Kidney tubule cell (primary cell): Measurements from ENCODE around the gene PLA2G5.

Experiments used
- DNase-seq: peaks from one replicate; pipeline ENCODE4 v3.0.0-alpha.2; 2018; ENCODE audit warnings: low spot score

PLA2G5 gene

DNA sequence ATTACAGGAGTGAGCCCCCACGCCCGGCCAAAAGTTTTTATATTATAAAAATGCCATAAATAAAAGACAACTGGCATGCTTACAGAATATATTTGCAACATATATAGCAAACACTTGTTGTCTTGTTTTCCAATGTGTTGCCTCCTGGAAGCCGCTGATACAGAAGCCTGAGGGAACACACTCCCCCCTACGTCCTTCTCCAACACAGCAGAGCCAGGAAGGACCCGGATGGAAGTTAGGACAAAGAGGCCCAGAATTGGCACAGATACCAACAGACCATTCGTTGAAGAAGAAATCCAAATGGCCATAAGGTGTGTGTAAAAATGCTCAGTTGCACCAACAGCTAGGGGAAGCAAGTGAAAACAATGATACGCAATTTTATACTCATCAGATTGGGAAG lies 1.3 kb upstream of the PLA2G5 start:
- DNase-seq = no peak

DNA sequence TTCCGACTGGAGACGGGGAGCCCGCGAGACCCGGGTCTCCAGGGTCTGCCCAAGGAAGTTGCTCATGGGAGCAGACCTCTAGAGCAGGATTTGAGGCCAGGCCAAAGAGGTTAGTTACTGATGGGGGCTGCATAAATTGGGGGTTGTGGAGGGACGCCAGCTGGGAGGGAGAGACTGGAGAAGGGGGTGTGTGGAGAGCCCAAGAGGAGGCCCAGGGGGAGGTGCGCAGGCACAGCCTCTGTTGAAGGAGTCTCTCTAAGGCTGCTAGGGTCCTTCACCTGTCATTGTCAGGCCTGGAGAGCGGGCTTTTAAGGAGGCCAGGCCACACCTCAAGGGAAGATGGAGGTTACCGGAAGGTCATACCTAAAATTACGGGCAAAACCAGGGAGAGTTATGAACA lies 363 bp downstream of the PLA2G5 start:
- no peak for DNase-seq

DNA sequence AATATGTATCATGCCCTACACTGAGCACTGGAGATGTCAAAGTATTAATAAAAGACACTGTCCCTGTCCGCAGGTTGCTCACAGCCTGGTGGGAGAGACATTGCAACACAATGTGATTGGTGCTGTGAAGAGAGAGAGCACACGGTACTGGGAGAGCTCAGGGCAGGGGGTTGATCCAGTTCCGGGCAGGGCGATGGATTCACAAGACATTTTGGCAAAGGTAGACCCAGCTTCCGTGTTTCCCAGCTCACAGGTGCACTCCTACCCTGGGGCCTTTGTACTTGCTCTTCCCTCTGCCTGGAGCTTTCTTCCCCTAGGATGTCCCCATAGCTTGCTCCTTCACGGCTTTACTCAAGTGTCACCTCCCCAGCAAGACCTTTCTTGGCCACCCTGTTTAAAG lies 1.4 kb downstream of the PLA2G5 start:
- DNase-seq = no peak

DNA sequence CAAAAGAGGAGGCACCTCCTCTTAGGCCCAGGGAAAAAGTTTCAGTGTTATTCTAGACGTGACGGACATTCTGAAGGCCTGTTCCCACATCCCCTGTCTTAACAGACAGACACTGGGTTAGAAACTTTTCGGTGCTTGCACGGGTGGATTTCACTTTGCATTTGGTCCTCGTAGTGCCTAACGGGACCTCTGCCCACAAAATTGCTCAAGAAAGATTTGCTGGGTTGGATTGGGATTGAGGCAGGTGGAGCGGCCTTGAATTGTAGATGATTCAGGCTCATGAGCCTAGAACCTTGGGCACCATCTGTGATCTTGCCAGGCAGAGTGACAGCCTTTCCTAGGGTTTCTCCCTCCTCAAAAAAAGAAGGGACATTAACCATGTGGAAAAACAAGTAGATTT lies 2.8 kb downstream of the PLA2G5 start:
- no peak for DNase-seq

DNA sequence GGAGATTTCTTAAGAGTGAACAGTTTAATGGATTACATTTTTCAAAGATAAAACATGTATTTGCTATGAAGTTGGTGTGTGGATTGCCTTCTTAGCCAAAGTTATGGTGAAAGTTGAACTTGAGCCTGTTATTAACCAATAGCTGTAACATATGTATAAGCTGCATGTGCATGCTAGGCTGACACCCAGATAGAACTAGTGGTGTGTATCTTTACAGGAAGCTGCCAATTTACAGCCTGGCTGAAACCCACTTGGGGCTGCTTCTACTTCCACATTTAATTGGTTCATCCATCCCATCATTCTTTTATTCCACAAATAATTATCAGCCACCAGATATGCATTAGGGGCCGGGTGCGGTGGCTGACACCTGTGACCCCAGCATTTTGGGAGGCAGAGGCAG lies 3.3 kb downstream of the PLA2G5 start:
- no peak for DNase-seq

DNA sequence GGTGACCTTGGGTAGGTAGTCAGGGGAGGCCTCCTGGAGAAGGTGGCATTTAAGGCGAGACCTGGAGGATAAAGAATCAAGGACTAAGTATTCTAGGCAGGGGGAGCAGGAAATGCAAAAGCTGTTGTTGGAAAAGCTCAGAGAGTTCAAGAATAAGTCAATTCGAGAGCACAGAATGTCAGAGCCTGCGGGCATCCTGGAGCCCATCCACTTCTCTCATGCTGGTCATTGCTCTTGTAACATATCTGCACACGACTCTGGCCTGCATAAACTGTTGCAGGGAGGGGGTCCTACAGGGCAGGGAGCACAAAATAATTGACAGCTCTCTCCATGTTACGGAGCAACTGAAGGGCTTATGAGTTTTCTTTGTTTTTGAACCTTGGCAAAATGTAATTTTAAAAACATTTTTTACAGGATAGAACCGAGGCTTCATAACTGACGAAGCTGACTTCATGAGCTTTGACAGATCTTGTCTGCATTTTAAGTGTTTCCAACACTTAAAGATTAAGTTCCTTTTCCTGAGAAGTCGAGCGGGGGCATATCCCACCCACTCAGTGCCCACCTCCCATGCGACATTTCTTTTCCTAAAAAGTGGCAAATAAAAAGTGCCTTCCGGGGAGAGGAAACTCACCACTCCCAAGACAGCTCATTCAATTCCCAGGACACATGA lies 4.2 kb downstream of the PLA2G5 start:
- DNase-seq = no peak

DNA sequence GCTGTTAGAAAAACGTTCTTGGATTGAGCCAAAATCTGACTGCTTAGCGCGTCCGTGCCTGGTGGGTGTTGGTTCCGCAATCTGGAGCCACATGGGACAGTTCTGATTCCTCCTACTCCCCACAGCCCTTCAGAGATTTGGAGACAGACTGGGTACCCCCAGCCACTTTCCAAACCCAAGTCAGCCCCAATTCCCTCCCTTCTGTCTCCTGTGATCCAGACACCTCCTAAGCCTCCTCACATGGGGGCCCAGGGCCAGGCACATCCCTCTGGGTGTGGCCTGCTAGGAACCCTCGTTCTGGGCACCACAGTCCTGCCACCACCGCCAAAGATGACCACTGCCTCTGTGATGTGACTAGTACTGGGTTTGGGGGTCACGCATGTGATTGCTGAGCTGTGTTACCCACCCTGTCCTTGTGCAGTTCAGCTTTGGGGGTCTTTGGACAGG lies 4.8 kb downstream of the PLA2G5 start:
- no peak for DNase-seq

DNA sequence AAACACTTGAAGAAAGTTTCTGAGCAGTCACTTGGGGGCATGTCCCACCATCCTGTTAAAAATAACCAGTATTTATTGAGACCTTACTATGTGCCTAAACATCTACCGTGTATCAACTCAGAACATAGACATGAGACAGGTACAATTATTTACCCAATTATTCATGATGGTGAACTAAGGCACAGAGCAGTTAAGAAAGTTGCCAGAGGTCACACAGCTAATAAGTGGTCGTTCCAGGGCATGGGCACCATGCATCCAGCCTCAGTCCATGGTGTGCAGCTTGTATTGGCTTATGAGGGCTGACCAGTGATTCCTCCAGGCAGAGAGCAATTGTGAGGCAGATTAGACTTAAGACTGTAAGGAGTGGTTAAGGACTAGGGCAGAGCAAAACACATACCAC lies 5.4 kb downstream of the PLA2G5 start:
- DNase-seq = no peak

DNA sequence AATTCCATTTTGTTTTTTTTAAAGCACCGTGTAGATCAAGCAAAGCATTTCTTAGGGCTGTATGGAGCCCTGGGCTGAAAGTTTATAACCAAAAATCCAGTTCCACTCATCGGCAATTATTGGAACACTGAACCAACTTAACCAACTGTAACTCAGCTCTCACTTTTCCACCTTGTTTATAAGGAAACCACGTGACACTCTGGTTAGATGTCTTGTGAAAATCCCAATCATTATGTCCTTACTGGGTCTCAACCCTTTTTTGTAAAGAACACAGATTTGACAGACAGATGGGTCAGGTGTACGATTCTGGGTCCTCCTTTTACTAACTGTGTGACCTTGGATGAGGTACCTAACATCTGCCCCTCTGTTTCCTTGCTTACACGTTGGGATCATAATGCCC lies 6.2 kb downstream of the PLA2G5 start:
- no peak for DNase-seq

DNA sequence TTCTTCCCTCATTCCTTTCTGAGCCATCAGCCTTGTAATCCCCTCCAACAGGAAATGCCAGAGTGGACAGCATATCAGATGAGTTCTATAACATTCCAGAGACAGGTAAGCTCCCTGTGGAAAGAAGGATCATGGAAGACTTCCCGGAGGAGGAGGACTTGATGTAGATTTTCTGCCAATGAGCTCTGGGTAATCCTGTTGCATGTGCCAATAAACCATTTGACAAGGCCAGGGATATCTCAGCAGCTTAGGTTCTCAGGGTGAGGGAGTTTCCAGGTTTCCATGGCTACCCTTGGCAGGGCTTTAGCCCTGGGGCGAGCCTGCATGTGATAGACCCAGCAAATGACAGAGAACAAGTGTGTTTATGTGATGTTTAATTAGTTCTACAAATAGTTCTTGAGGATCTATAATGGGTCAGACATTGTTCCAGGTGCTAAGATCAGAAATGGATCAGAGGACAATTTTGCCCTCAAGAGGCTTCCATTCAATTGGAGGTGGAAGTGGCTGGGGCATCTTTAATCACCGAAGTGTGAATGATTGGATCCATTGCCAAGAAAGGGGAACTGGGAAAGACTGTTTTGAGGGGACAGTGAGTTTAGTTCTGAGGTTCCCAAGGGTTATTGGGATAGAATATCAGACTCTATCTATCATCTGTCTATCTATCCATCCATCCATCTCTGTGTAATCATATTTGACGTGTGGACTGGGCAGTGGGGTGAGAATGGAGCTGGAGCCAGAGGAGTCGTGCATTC lies 6.9 kb downstream of the PLA2G5 start:
- no peak for DNase-seq

DNA sequence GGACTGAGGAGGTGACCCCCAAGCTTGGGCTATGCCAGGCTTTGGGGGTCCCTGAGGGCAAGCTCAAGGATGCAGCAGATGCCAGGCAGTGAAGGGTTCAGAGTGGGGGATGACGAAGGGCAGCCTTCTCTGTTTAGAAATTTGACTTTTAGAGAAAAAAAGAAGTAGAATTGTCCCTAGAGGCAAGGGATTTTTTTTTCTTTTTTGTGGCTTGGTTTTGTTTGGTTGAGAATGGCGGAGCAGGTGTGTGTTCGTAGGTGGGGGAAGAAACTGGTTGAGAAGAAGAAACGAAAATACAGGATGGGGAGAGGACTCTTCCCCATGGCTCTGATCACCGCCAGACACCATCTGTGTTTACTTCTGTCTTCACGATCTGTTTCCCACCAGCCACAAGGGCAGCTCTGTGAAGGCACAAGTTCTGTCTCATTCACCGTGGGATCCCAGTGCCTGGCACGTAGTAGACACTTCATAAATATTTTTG lies 8.2 kb downstream of the PLA2G5 start:
- no peak for DNase-seq

DNA sequence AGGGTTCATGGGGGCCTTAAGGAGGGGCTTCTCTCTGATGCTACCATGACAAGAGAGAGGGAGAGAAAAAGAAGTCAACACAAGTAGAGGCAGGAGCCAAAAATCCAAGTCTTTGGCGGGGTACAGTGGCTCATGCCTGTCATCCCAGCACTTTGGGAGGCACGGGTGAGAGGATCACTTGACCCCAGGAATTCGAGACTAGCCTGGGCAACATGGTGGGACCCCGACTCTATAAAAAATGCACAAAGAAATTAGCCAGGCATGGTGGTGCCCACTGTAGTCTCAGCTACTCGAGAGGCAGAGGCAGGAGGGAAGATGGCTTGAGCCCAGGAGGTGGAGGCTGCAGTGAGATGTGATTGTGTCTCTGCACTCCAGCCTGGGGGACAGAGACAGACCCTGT lies 8.7 kb downstream of the PLA2G5 start:
- no peak for DNase-seq

DNA sequence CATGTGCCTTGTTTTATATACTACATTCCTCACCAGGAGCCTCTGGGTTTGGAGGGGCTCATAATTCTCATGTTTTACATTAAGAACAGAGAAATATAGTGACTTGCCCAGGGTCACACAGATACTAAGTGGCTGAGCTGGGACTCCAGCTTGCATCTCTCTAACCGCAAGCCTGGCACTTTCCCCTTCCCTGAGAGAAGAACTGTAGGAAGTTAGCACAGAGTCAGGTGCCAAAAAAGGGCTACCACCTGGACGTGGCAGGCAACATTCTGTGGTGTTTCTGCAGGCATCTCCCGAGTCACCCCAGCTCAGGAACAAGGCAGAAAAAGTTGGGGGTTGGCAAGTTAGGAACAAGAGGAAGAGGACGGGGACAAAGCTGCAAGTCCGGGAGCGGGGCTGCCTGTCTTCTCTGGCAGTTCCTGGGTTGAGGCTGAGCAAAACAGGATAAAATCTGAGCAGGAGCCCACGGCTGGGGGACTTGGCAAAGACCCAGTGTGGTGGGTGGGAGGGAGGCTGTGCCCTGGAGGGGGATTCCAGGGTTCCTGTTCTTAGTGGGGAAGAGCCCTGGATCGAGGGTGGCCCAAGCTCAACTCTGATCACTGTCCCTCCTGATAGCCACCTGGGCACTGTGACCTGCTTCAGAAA lies 9.8 kb downstream of the PLA2G5 start:
- DNase-seq = no peak

DNA sequence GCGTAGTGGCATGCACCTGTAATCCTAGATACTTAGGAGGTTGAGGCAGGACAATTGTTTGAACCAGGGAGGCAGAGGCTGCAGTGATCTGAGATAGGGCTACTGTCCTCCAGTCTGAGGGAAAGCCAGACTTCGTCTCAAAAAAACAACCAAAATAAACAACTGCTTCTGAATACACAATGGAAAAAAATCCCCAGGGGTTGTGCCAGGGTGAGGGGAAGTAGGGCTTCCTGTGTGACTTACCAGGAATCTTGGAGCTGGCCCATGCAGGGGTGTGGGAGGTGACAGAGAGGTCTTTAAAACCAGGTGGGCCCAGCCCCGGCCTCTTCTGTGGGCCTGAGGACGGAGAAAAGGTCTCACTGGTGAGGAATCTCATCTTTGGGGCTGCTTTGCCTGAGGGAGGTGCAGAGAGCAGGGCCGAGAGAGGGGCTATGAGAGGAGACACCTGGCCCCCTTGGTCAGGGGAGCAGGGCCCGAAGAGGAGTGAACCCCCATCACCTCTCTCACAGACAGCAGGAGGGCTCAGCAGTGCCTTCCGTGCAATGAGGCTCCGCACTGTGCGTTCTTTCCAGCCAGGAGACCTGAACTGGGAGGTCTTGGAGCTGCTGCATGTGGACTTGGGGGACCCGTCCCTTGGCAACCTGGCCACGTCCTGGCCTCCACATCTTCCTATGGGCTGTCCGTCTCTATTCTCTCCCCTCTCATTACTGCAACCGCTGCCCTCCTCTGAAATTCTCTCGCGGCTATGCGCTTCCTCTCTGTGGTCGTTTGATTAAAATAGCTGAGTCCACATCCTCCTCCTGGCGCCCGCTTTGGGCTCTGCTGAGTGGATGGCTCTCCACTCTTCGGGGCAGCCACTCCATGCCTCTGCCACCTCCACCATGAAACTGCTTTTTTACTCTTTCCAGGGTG lies 10.7 kb downstream of the PLA2G5 start:
- DNase-seq = no peak

DNA sequence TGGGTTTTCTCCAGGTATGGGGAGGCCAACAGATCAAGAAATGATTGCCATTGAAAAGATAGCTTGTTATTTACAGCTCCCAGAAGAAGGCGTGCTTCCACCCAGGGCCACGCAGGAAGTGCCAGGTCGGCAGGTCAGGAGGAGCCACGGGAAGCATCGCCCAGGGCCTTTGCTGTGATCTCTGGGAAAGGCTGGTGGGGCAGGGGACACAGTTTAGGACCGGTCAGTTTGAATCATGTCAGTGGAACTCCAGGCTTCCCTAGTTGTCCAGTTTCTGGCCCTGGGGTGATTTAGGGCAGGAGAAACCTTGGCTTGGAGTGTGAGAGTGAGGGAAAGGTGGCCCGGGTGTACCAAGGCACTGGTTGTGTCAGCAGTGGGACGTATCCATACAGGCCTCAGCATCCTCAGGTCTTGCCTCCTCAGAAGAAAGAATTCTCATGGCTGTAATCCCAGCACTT lies 11.4 kb downstream of the PLA2G5 start:
- DNase-seq = no peak

DNA sequence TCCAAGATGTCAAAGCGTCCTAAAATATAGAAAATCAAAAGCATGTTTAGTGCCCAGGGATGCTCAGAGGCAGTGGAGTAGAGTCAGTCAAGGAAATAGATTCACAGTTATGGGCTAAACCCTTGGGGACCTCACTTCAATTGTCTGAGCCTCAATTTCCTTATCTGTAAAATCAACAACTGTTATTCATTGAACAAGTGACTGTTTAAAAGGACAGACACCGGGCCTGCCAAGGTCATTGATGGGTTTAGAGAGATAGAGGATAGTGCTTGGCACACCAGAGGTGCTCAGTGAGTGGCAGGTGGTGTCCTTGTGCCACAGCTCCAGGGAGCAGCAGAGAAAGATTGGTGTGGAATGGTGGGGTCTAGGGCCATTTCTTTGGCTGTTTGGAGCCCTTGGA lies 12.8 kb downstream of the PLA2G5 start:
- DNase-seq = no peak

DNA sequence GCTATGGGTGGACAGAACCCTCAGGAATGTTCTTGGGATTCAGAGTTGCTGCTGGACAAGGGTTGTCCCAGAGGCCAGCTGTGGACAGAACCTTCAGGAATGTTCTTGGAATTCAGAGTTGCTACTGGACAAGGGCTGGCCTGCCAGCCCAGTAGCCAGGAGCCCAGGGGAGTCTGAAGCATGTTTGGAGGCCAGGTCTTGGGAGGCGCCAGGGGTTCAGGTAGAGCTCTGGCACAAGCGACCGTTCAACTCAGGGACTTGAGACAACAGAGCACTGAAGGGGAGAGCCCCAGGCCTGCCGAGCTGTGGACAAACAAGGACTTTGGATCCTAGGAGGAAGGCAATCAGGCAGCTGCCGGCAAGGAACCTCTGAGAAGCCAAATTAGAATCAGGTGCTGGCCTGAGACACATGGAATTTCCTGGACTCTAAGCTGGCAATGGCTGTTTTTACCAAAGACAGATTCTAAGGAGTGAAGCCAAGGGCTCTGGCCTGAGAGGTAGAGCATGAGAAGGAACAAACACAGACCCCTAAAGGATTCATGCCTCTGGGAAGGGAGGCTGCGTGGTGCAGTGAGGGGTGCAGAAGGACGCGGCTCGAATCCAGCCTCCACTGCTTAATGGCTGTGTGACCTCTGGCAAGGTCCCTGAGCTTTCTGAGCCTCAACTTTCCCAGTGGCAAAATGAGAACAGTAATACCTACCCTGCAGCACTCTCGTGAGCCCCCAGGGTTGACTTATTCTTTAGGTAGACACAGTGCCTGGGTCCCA lies 13.4 kb downstream of the PLA2G5 start:
- no peak for DNase-seq

DNA sequence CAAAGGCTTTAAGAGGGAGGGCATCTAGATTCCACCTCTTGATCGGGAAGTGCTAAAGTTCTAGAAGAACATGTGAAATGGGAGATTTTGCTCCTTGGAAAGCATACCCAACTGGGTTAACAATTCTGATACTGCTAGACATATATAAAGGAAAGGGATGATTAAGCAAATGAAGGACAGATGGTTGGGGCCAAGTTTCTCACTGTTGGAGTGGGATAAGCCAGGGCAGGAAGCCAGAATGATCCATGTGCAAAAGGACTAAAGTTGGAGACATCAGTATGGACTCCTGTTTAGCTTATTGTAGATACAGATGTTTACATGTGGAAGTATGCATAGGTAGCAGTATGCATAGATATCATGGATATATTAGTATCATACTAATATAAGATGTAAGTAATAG lies 16.8 kb downstream of the PLA2G5 start:
- DNase-seq = no peak

DNA sequence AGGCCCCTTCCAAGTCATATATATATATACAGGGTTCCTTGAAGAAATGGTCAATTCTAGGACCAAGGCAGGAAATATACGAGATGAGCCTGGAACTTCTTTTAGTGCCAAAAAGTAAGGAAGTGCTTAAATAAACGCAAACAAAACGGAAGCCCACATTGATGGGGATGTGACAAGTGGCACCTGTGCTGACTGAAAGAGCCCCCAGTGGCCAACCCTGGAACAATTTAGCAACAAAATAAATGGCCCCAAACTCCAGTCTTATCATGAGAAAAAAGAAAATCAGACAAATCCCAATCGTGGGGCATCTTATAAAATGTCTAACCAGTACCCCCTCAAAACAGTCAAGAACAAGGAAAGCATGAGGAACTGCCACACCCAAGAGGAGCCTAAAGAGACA lies 17.7 kb downstream of the PLA2G5 start:
- no peak for DNase-seq

DNA sequence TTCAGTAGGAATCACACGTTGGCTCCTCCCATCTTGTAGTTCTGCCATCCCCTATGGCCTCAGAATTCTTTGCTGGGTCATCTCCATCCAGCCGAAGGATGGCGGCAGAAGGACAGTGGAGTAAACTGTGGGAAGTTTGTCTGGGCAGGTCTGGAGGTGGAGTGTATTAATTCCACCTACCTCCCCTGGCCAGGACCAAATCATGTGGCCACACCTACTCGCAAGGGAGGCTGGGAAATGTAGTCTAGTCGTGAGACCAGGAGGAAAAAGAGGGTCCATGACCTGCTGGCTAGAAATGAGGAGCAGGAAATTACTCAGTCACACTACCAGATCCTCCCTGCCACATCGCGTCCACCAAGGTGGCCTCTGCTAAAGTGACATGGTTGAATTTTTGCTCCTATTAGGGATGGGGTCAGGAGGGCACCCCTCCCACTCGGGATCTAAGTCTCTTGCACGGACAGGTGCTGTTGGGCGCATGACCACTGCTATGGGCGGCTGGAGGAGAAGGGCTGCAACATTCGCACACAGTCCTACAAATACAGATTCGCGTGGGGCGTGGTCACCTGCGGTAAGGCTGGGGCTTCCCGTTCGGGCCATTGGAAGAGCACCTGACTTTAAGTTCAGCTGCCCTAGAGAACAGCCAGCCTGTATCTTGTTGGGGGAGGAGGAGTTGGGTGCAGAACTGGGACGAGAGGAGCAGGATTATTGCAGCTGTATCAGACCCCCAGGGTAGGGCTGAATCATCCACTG lies 19.5 kb downstream of the PLA2G5 start:
- no peak for DNase-seq

DNA sequence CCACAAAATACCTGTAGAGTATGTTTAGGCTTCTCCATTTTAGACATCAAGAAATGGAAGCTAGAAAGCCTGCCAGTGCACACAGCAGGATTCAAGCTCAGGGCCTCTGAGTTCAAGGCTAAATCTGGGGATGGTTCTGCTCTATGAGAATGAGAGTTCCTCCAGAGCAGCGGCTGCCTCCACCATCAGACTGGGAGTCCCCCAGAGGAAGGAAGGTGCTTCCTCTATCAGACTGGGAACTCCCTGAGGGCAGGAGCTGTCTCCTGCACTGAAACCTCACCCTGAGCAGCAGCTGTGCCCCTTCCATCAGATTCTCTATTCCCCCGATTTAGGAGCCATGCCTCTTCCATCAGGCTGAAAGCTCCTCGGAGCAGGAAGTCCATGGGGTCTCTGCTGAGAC lies 20.1 kb downstream of the PLA2G5 start:
- DNase-seq = no peak
